ENCODE data around the gene KCNN1.
"Not testable (repeated sequence)": the region's sequence is repeated elsewhere in the genome, so short reads cannot be mapped to it uniquely, and the experiment has no call there.

KCNN1 gene

GRCh38 chr19:18031401-18031800 lies 64.5 kb downstream of the KCNN1 start:
- not testable (repeated sequence) for DNase-seq (ENCODE audit: low spot score)

DNA sequence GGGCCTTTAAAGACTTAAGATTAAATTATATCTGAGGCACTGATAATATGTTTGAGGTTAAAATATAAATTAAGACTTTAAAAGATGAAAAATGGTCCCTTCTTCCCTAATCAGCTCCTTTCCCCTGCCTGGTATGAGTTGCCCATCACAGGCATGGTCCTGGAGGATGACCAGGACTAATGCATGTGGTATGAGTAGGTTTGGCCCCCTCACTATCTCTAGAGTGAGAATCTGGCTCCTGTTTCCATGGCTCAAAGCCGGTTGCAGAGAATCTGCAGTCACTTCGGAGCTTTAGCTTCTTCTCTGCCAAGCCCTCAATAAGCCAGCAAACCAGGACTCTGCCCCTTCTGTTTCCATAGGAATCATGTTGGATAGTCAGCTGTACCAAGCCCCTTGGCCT lies 65.2 kb downstream of the KCNN1 start:
- DNase-seq (ENCODE audit: low spot score): not testable (repeated sequence)

DNA sequence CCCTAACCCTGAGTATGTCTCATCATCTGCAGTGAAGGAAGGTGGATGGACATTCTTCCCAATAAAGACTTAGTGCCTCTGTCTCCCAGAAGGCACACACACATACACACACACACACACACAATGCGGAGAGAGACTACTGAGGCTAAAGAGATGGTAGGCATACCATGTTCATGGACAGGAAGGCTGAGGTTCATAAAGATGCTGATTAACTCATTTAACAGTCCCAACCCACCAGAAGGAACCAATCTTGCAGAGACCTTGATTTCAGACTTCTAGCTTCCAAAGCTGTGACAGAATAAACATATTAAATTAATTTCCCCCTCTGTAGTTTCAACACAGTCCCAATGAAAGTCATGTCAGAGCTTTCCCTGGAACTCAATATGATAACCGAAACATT lies 74.1 kb downstream of the KCNN1 start:
- DNase-seq (ENCODE audit: low spot score): no peak

DNA sequence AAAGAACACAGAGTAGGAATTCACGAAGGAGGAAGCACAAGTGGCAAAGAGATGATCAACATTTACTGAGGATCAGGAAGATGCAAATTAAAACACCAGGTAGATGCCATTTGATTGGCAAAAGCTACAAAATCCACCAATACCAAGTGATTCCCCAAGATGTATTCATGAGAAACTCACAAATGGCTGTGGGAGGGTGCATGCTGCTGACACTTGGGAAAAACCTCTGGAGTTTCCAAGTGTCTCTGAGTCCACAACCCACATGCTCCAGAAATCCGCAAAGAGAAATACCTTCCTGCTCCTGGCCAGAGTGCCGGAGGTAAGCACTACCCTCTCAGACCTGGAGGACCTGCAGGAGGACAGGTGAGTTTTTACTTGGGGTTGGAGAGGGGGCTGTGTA lies 76.8 kb downstream of the KCNN1 start:
- DNase-seq (ENCODE audit: low spot score): no peak

GRCh38 chr19:18044825-18045304 lies 78.0 kb downstream of the KCNN1 start:
- DNase-seq (ENCODE audit: low spot score): no peak

GRCh38 chr19:18045307-18046050 lies 78.6 kb downstream of the KCNN1 start:
- DNase-seq (ENCODE audit: low spot score): no peak

DNA sequence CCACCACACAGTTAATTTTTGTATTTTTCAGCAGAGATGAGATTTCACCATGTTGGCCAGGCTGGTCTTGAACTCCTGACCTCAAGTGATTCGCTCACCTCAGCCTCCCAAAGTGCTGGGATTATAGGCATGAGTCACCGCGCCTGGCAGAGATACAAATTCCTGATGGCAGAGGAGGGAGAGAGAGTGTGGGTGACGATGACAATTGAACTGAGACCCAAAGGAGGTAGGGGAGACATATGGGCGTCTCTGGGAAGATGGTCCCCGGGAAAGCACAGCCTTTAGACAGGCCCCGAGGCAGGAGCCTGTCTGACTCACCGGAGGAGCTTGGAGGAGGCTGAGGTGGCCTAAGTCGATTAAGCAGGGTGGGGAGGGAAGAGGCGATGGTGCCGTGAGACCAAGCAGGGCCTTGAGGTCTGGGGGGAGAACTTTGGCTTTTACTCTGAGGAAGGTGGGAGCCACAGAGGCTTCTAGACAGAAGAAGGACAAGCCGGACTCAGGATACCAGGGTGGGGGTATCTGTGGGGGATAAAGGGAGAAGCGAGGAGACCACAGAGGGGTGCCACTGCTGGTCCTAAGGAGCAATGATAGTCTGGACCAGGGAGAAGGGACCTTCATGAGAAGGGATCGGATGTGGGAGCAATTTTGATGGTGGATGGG lies 79.3 kb downstream of the KCNN1 start:
- no peak for DNase-seq (ENCODE audit: low spot score)

- no peak for DNase-seq (ENCODE audit: low spot score)
Measured at GRCh38 chr19:18049385-18049784, 82.5 kb downstream of the KCNN1 start.
